HepG2 (cell line): Measurements from ENCODE around the gene TTLL7.

Source experiments
- MAFG ChIP-seq: sonication (generic); formaldehyde crosslinking; IDR thresholded peaks from 2 replicates; pipeline ENCODE4 v1.5.1; 2020; ENCODE audit warnings: mild to moderate bottlenecking, missing genetic modification reagents
- MLXIP ChIP-seq: sonication (generic); formaldehyde crosslinking; IDR thresholded peaks from 2 replicates; pipeline ENCODE4 v1.9.0; 2021; ENCODE audit warnings: missing genetic modification reagents, borderline replicate concordance
- TBP ChIP-seq: sonication (generic); formaldehyde crosslinking; IDR thresholded peaks from 2 replicates; pipeline ENCODE4 v1.5.0; 2020; ENCODE audit warnings: missing genetic modification reagents

GRCh38 chr1:84037758-84038611 lies 39.1 kb upstream of the TTLL7 start:
- TF ChIP-seq MLXIP (CRISPR knock-in tag) (no peak), MAFG (CRISPR knock-in tag) (no peak), TBP (no peak)
